WTC11 (cell line): ENCODE results near the gene TEX44. TPM values are rescaled to one million over a fixed set of nuclear protein-coding genes. Genes with fewer than 3 reads are reported as not detected.
A peak's percentile ranks its signal among the peaks of the same experiment; 100 is the strongest.

Source experiments
- ATAC-seq: fragments of 200-7000 bp; cut with Tn5 transposase; 2 replicates; pipeline ENCODE4 v1.10.0; 2021; ENCODE audit warnings: mild to moderate bottlenecking, moderate library complexity
- CTCF ChIA-PET: fragments of 300-600 bp; sonication (Branson Sonifier 250); formaldehyde crosslinking; loops from one replicate; lab custom pipeline; 2021; ENCODE audit warnings: antibody characterized with exemption; lab: Charles Lee
- POLR2A ChIA-PET: fragments of 350-600 bp; sonication (Branson Sonifier 250); formaldehyde crosslinking; loops from one replicate; lab custom pipeline; 2021; ENCODE audit warnings: antibody characterized with exemption; lab: Charles Lee
- DNase-seq: peaks from one replicate; pipeline ENCODE4 v3.0.0; 2021; ENCODE audit warnings: low spot score
- H3K27ac Mint-ChIP-seq: 2 replicates; pipeline ENCODE4 v1.8.0; 2021; ENCODE audit warnings: mixed read lengths
- H3K27me3 Mint-ChIP-seq: 2 replicates; pipeline ENCODE4 v1.8.0; 2021; ENCODE audit warnings: low read depth, mild to moderate bottlenecking, moderate library complexity, mixed read lengths
- H3K36me3 Mint-ChIP-seq: 2 replicates; pipeline ENCODE4 v1.8.0; 2021; ENCODE audit warnings: mixed read lengths
- H3K4me1 Mint-ChIP-seq: 2 replicates; pipeline ENCODE4 v1.8.0; 2022; ENCODE audit warnings: mixed read lengths
- H3K4me3 Mint-ChIP-seq: 2 replicates; pipeline ENCODE4 v1.8.0; 2021; ENCODE audit warnings: mild to moderate bottlenecking, moderate library complexity, mixed read lengths
- H3K9me3 Mint-ChIP-seq: 2 replicates; pipeline ENCODE4 v1.8.0; 2021; ENCODE audit warnings: mixed read lengths
- ATF6 ChIP-seq: sonication (generic); formaldehyde crosslinking; IDR thresholded peaks from 2 replicates; pipeline ENCODE4 v1.8.1; 2023; ENCODE audit warnings: mild to moderate bottlenecking, missing genetic modification reagents
- CDX4 ChIP-seq: fragments of 250-450 bp; sonication (Bioruptor Pico); IDR thresholded peaks from 2 replicates; pipeline ENCODE4 v1.9.0; 2021; ENCODE audit warnings: moderate library complexity, mild to moderate bottlenecking, inconsistent platforms, borderline replicate concordance
- ELF4 ChIP-seq: sonication (generic); formaldehyde crosslinking; IDR thresholded peaks from 2 replicates; pipeline ENCODE4 v1.8.1; 2022; ENCODE audit warnings: low read depth, mild to moderate bottlenecking, moderate library complexity, missing genetic modification reagents
- ESRRA ChIP-seq: sonication (generic); formaldehyde crosslinking; IDR thresholded peaks from 2 replicates; pipeline ENCODE4 v1.8.1; 2022; ENCODE audit warnings: mild to moderate bottlenecking, missing genetic modification reagents, borderline replicate concordance
- FOXJ3 ChIP-seq: sonication (generic); formaldehyde crosslinking; IDR thresholded peaks from 2 replicates; pipeline ENCODE4 v1.9.0; 2021; ENCODE audit warnings: missing genetic modification reagents, mild to moderate bottlenecking, borderline replicate concordance
- FOXP1 ChIP-seq: sonication (generic); formaldehyde crosslinking; IDR thresholded peaks from 2 replicates; pipeline ENCODE4 v1.8.0; 2022; ENCODE audit warnings: missing genetic modification reagents, mild to moderate bottlenecking, moderate library complexity, borderline replicate concordance
- MLX ChIP-seq: sonication (generic); formaldehyde crosslinking; IDR thresholded peaks from 2 replicates; pipeline ENCODE4 v1.8.1; 2023; ENCODE audit warnings: mild to moderate bottlenecking, missing genetic modification reagents, moderate library complexity
- MYBL2 ChIP-seq: sonication (generic); formaldehyde crosslinking; IDR thresholded peaks from 2 replicates; pipeline ENCODE4 v1.8.1; 2023; ENCODE audit warnings: mild to moderate bottlenecking, moderate library complexity, missing genetic modification reagents
- NFATC4 ChIP-seq: fragments of 250-450 bp; sonication (Bioruptor Pico); IDR thresholded peaks from 2 replicates; pipeline ENCODE4 v1.9.0; 2021; ENCODE audit warnings: mild to moderate bottlenecking
- PRDM15 ChIP-seq: sonication (generic); formaldehyde crosslinking; IDR thresholded peaks from 2 replicates; pipeline ENCODE4 v1.8.0; 2022; ENCODE audit warnings: missing genetic modification reagents
- RELA ChIP-seq: sonication (generic); formaldehyde crosslinking; IDR thresholded peaks from 2 replicates; pipeline ENCODE4 v1.8.1; 2022; ENCODE audit warnings: missing genetic modification reagents, mild to moderate bottlenecking, borderline replicate concordance
- SMAD3 ChIP-seq: sonication (generic); formaldehyde crosslinking; IDR thresholded peaks from 2 replicates; pipeline ENCODE4 v1.8.0; 2022; ENCODE audit warnings: missing genetic modification reagents, mild to moderate bottlenecking, borderline replicate concordance
- STAT6 ChIP-seq: sonication (generic); formaldehyde crosslinking; conservative IDR thresholded peaks from 2 replicates; pipeline ENCODE4 v1.8.1; 2023; ENCODE audit warnings: mild to moderate bottlenecking, low read depth, missing genetic modification reagents, moderate library complexity
- TEAD1 ChIP-seq: sonication (generic); formaldehyde crosslinking; IDR thresholded peaks from 2 replicates; pipeline ENCODE4 v1.8.0; 2022; ENCODE audit warnings: mild to moderate bottlenecking, missing genetic modification reagents
- USF1 ChIP-seq: sonication (generic); formaldehyde crosslinking; IDR thresholded peaks from 2 replicates; pipeline ENCODE4 v1.8.0; 2022; ENCODE audit warnings: mild to moderate bottlenecking, missing genetic modification reagents
- ZBTB43 ChIP-seq: sonication (generic); formaldehyde crosslinking; IDR thresholded peaks from 2 replicates; pipeline ENCODE4 v1.8.1; 2023; ENCODE audit warnings: mild to moderate bottlenecking, missing genetic modification reagents
- ZMAT4 ChIP-seq: fragments of 250-450 bp; sonication (Bioruptor Pico); IDR thresholded peaks from 2 replicates; pipeline ENCODE4 v1.9.0; 2021; ENCODE audit warnings: mild to moderate bottlenecking
- ZNF317 ChIP-seq: sonication (generic); formaldehyde crosslinking; IDR thresholded peaks from 2 replicates; pipeline ENCODE4 v1.8.1; 2023; ENCODE audit warnings: low read depth, mild to moderate bottlenecking, moderate library complexity, missing genetic modification reagents, borderline replicate concordance
- ZSCAN18 ChIP-seq: fragments of 250-450 bp; sonication (Bioruptor Pico); IDR thresholded peaks from 2 replicates; pipeline ENCODE4 v2.1.2; 2022; ENCODE audit warnings: mild to moderate bottlenecking, moderate library complexity
- total RNA-seq: library from RNA; stranded (reverse); gene quantifications from 3 replicates; pipeline ENCODE4 v1.2.3, GENCODE V29; 2021

The TEX44 gene
- total RNA-seq, 1 experiment from 2014 or later, result not detected

GRCh38 chr2:231613663-231614558, 21.2 kb downstream of the TEX44 start (continued):
- TF ChIP-seq PRDM15 (CRISPR knock-in tag) (peak; percentile 47), TEAD1 (CRISPR knock-in tag) (peak; percentile 67), RELA (0 out of 2 replicates have a peak, but pooled peaks have one; percentile 61), ELF4 (CRISPR knock-in tag) (0 out of 2 replicates have a peak, but pooled peaks have one; percentile 58)

GRCh38 chr2:231614559-231615057, 21.9 kb downstream of the TEX44 start:
- CTCF ChIA-PET, result interaction anchor here (0.8 to 10.7 kb wide), 15 partner anchors 10 to 111 kb away, joined by 3 to 236 read pairs (median 8); partner anchors contain the start of gene PTMA
- DNase-seq (no peak), ATAC-seq (no peak)
- Mint-ChIP-seq H3K36me3 (no peaks in the 10 kb centered on the region), H3K27me3 (peaks cover 2% of the 10 kb centered on the region; the same call in 1 of the 2 replicates), H3K4me1 (peaks cover 68% of the 10 kb centered on the region), H3K4me3 (peak overlapping the region; percentile 72), H3K27ac (peak overlapping the region; percentile 99), H3K9me3 (no peaks in the 10 kb centered on the region)
- POLR2A ChIA-PET, result interaction anchor here (0.5 to 6.0 kb wide), 13 partner anchors 10 to 912 kb away, joined by 3 to 145 read pairs (median 8); partner anchors contain the start of gene PTMA
- TF ChIP-seq ZNF317 (CRISPR knock-in tag) (no peak), STAT6 (CRISPR knock-in tag) (no peak), ESRRA (CRISPR knock-in tag) (no peak), ATF6 (no peak), USF1 (CRISPR knock-in tag) (no peak), MLX (CRISPR knock-in tag) (no peak), SMAD3 (no peak), MYBL2 (CRISPR knock-in tag) (no peak), ZBTB43 (CRISPR knock-in tag) (no peak), FOXP1 (CRISPR knock-in tag) (peak; percentile 28; the same call in 1 of the 2 replicates), ZSCAN18 (CRISPR knock-in tag) (no peak), FOXJ3 (CRISPR knock-in tag) (no peak), NFATC4 (CRISPR knock-in tag) (no peak), CDX4 (CRISPR knock-in tag) (no peak), ZMAT4 (CRISPR knock-in tag) (no peak)
